Muscle layer of duodenum (tissue), 2 donors: Measurements from ENCODE around the gene NUDT13.
"Not testable (repeated sequence)": the region's sequence is repeated elsewhere in the genome, so short reads cannot be mapped to it uniquely, and the experiment has no call there.

Experiments used
- H3K27ac ChIP-seq: one replicate; pipeline ENCODE4 v1.7.0; 2013; ENCODE audit warnings: mild to moderate bottlenecking, low read length
- H3K27me3 ChIP-seq: one replicate; pipeline ENCODE4 v1.7.0; 2013; ENCODE audit warnings: low read depth, mild to moderate bottlenecking, control low read depth, low read length
- H3K36me3 ChIP-seq, 2 donors: one replicate each; pipeline ENCODE4 v1.7.0; 2013; ENCODE audit warnings: low read length in 2 of 2, control low read depth in 1 of 2, mild to moderate bottlenecking in 1 of 2; ENCODE audit not compliant: insufficient read depth in 2 of 2, control insufficient read depth in 1 of 2
- H3K4me1 ChIP-seq, 2 donors: one replicate each; pipeline ENCODE4 v1.7.0; 2013; ENCODE audit warnings: low read length in 2 of 2, mild to moderate bottlenecking in 2 of 2, control low read depth in 1 of 2, moderate library complexity in 1 of 2; ENCODE audit not compliant: insufficient read depth in 2 of 2, control insufficient read depth in 1 of 2
- H3K4me3 ChIP-seq, 2 donors: one replicate each; pipeline ENCODE4 v1.7.0; 2013; ENCODE audit warnings: low read length in 2 of 2, low read depth in 1 of 2, mild to moderate bottlenecking in 1 of 2
- H3K9me3 ChIP-seq, 2 donors: one replicate each; pipeline ENCODE4 v1.7.0; 2013; ENCODE audit warnings: low read length in 2 of 2, control low read depth in 1 of 2, mild to moderate bottlenecking in 1 of 2; ENCODE audit not compliant: control insufficient read depth in 1 of 2
- donor health status: healthy.

The NUDT13 gene

DNA sequence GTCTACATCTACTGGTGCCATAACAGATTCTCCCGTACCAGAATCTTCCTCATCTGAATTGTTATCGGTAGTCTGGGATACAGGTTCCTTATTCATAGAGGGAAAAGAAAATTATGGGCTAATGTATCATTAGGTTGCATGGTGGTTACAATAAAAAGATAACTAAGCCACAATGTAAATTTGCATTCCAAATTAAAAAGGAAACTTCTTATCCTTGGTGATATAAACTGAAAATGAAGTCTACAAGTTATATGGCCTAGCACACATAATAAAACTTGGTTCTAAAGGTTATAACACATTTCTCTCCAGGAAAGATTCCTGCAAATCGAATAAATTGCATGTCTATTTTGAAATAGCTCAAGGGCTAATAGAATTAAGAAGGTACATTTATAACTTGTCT is 24.5 kb downstream of the NUDT13 start:
- H3K27me3 ChIP-seq = no peaks in the 10 kb centered on the region
- H3K27ac ChIP-seq = no peak overlapping the region
- H3K4me1 ChIP-seq = no peaks in the 10 kb centered on the region
- H3K36me3 ChIP-seq = peaks cover 58 to 74% of the 10 kb centered on the region in 2 donors
- H3K4me3 ChIP-seq = no peak overlapping the region
- H3K9me3 ChIP-seq = no peaks in the 10 kb centered on the region

DNA sequence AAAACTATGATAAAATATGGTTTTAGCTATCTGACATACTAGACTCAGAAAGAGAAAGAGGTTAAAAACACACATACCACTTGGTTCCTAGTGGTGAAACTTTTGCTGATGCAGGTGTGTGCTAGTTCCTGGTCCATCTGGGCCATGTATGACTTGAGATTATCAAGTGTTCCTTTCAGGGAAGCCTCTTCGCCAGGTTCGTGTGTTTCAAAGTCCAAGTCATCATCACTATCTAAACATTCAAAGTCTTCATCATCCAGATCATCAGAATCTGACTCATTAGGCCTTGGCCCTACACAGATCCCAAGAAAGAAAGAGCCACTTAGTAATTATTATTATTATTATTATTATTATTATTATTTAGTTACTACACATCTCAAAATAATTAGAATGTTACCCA is 26.4 kb downstream of the NUDT13 start:
- H3K9me3 ChIP-seq = no peaks in the 10 kb centered on the region
- peaks cover 52 to 73% of the 10 kb centered on the region in 2 donors for H3K36me3 ChIP-seq
- H3K27me3 ChIP-seq = no peaks in the 10 kb centered on the region
- H3K27ac ChIP-seq = no peak overlapping the region
- no peak overlapping the region for H3K4me3 ChIP-seq
- no peaks in the 10 kb centered on the region for H3K4me1 ChIP-seq

DNA sequence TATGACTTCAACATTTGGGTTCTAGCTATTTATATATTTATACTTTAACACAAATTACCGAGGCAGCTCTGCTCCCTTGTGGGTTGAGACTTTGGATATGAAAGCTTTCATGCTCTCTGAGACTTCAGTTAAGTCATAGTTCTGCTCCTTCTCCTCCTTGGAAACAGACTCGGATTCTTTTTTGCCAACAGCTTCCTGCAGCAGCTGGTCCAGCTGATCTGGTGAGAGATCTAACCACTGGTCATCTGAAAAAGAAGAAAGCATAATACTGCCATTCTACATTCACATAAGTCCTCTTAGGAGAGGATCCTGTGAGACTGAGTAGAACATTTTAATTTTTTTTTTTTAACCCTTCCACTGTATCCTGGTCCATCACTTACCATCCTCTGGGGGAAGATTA is 29.0 kb downstream of the NUDT13 start:
- Histone ChIP-seq H3K4me1 (no peaks in the 10 kb centered on the region), H3K27ac (no peak overlapping the region), H3K36me3 (peaks cover 47 to 72% of the 10 kb centered on the region in 2 donors)

DNA sequence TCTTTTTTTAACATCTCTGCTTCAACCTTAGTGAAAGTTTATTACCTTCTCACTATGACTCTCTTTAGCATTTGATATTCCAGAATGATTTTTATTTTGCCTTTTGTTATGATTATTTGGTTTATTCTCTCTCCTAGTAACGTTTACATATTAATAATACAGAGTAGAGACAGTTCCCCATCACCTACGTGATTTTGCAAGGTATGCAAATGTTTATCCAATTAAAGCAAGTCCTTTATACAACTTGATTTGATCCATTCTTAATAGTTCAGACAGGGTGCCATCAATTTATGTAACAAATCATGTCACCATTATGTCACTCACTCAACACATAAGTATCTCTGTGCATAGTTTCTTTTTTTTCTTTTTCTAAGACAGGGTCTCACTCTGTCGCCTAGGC is 31.3 kb downstream of the NUDT13 start:
- no peaks in the 10 kb centered on the region for H3K9me3 ChIP-seq
- peaks cover 35 to 66% of the 10 kb centered on the region in 2 donors for H3K36me3 ChIP-seq
- no peaks in the 10 kb centered on the region for H3K4me1 ChIP-seq
- H3K27me3 ChIP-seq = no peaks in the 10 kb centered on the region
- no peak overlapping the region for H3K27ac ChIP-seq
- H3K4me3 ChIP-seq = no peak overlapping the region

More for the DNA sequence above, 29.0 kb downstream of the NUDT13 start:
- Histone ChIP-seq H3K9me3 (no peaks in the 10 kb centered on the region), H3K27me3 (no peaks in the 10 kb centered on the region), H3K4me3 (no peak overlapping the region)

DNA sequence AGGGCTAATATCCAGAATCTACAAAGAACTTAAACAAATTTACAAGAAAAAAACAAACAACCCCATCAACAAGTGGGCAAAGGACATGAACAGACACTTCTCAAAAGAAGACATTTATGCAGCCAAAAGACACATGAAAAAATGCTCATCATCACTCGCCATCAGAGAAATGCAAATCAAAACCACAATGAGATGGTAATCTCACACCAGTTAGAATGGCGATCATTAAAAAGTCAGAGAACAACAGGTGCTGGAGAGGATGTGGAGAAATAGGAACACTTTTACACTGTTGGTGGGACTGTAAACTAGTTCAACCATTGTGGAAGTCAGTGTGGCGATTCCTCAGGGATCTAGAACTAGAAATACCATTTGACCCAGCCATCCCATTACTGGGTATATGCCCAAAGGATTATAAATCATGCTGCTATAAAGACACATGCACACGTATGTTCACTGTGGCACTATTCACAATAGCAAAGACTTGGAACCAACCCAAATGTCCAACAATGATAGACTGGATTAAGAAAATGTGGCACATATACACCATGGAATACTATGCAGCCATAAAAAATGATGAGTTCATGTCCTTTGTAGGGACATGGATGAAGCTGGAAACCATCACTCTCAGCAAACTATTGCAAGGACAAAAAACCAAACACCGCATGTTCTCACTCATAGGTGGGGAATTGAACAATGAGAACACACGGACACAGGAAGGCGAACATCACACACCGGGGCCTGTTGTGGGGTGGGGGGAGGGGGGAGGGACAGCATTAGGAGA is 40.6 kb downstream of the NUDT13 start:
- H3K27me3 ChIP-seq, H3K4me1 ChIP-seq, H3K4me3 ChIP-seq, H3K27ac ChIP-seq, H3K9me3 ChIP-seq: not testable (repeated sequence)
- peaks cover 38 to 62% of the 10 kb centered on the region in 2 donors for H3K36me3 ChIP-seq

DNA sequence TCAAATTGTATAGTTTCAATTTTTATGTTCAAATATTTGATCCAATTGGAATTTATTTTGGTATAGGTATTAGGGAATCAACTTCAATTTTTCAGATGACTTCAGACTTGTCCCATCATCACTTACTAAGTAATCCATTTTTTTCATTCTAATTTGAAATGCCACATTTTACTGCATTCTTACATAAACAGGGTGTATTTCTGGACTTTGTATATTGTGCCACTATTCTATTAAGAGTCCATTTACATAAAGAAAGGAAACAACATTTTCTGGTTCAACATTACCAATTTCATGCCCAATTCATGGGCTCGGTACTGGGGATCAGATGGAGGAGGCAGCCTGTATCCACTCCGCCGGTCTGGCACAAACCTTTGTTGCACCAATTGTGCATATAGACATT is 41.8 kb downstream of the NUDT13 start:
- Histone ChIP-seq H3K4me1 (no peaks in the 10 kb centered on the region), H3K9me3 (no peaks in the 10 kb centered on the region), H3K27ac (no peak overlapping the region), H3K36me3 (peaks cover 38 to 60% of the 10 kb centered on the region in 2 donors), H3K27me3 (no peaks in the 10 kb centered on the region), H3K4me3 (no peak overlapping the region)

DNA sequence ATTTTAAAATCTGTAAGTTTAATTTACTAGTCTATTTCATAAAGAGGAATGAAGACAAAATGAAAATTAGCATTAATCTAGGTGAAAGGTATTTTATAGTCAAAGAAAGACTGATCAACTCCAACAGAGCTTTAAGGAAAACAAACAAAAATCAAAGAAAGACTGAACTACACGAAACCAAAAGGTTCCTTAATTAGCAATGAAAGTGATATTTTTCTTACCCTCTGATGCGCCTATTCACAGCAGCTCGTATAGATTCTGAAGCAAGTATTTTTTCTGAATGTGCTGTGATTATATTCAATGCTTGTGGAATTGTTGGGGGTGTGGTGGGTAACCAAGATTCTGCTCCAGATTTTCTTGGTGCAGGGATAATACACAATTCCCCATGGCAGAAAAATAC is 45.8 kb downstream of the NUDT13 start:
- H3K27me3 ChIP-seq = no peaks in the 10 kb centered on the region
- H3K4me3 ChIP-seq = no peak overlapping the region
- H3K4me1 ChIP-seq = no peaks in the 10 kb centered on the region
- no peak overlapping the region for H3K27ac ChIP-seq
- peaks cover 26 to 47% of the 10 kb centered on the region in 2 donors for H3K36me3 ChIP-seq
- H3K9me3 ChIP-seq = no peaks in the 10 kb centered on the region

DNA sequence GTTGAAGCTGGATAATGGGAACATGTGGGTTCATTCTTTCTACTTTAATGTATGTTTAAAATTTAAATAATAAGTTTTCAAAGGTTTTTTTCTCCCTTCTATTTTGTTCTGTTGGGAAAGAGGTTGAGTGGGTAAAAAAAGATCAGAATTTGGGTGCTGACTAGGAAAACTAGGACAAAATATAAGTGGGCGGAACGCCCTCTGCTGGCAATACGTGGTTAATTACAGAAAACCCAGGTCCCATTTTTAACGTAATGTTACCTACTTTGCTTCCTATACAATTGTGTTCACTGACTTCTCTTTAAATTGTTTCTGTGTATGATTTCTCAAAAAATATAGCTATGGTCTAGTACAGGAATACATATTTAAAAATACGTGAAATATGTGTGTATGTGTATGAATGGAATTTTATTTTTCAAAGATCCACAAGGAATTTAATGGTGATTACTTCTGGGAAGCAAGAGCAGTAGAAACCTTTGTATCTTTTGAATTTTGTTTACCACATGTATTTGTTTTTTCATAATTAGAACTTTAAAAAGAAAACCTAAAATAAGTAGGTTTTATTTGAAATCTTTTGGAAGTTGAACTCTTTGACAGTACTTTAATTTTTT is 48.9 kb downstream of the NUDT13 start:
- no peaks in the 10 kb centered on the region for H3K9me3 ChIP-seq
- H3K36me3 ChIP-seq = peaks cover 33 to 34% of the 10 kb centered on the region in 2 donors
- no peak overlapping the region for H3K27ac ChIP-seq
- no peak overlapping the region for H3K4me3 ChIP-seq
- H3K27me3 ChIP-seq = no peaks in the 10 kb centered on the region
- peaks cover 0 to 7% of the 10 kb centered on the region in 2 donors for H3K4me1 ChIP-seq

DNA sequence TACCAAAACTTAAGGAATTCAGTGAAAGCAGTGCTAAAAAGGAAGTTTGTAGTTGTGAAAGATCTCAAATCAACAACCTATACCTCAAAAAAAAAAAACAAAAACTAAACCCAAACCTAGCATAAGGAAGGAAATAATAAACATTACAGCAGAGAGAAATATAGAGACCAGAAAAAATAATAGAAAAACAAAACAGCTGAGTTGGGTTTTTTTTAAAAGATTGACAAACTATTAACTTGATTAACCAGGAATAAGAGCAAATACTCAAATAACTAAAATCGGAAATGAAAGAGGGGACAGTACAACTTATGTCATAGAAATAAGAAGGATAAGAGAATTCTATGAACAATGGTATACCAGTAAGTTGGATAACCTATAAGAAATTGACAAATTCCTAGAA is 50.8 kb downstream of the NUDT13 start:
- no peaks in the 10 kb centered on the region for H3K27me3 ChIP-seq

DNA sequence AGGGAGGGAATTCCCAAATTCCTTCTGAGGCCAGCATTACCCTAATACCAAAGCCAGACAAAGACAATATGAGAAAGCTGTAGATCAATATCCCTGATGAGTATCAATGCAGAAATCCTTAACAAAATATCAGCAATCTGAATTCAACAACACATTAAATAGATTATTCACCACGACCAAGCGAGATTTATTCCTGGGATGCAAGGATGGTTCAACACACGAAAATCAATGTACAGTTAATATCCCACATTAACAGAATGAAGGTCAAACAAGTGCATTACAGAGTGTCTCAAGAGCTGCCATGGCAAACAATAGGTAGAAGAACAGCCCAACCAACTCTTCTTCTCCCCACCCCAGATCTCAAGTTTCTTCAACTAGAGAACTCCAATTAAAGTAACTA is 51.4 kb downstream of the NUDT13 start:
- Histone ChIP-seq H3K4me3 (no peak overlapping the region), H3K9me3 (no peaks in the 10 kb centered on the region), H3K4me1 (peaks cover 0 to 21% of the 10 kb centered on the region in 2 donors), H3K27me3 (no peaks in the 10 kb centered on the region), H3K27ac (no peak overlapping the region), H3K36me3 (peaks cover 15 to 21% of the 10 kb centered on the region in 2 donors)

More for the DNA sequence above, 50.8 kb downstream of the NUDT13 start:
- H3K27ac ChIP-seq = no peak overlapping the region
- no peak overlapping the region for H3K4me3 ChIP-seq
- no peaks in the 10 kb centered on the region for H3K9me3 ChIP-seq
- peaks cover 20 to 27% of the 10 kb centered on the region in 2 donors for H3K36me3 ChIP-seq
- peaks cover 0 to 15% of the 10 kb centered on the region in 2 donors for H3K4me1 ChIP-seq

GRCh38 chr10:73163096-73163495 is 52.8 kb downstream of the NUDT13 start:
- H3K36me3 ChIP-seq = peaks cover 15 to 20% of the 10 kb centered on the region in 2 donors
- peaks cover 0 to 26% of the 10 kb centered on the region in 2 donors for H3K4me1 ChIP-seq
- no peaks in the 10 kb centered on the region for H3K9me3 ChIP-seq
- no peak overlapping the region for H3K4me3 ChIP-seq
- no peak overlapping the region for H3K27ac ChIP-seq
- H3K27me3 ChIP-seq = no peaks in the 10 kb centered on the region
